Mesodermal cell (in vitro differentiated cells): ENCODE data around the gene MYOM3.

Experiments used
- H3K27ac ChIP-seq: 2 replicates; pipeline ENCODE4 v1.7.0; 2013; ENCODE audit warnings: mild to moderate bottlenecking, low read depth, low read length, moderate library complexity; ENCODE audit not compliant: severe bottlenecking
- H3K36me3 ChIP-seq: 2 replicates; pipeline ENCODE4 v1.7.1; 2013; ENCODE audit warnings: mild to moderate bottlenecking, low read length, moderate library complexity; ENCODE audit not compliant: control insufficient read depth, insufficient read depth
- H3K4me1 ChIP-seq: one replicate; pipeline ENCODE4 v1.7.1; 2013; ENCODE audit warnings: mild to moderate bottlenecking, low read length; ENCODE audit not compliant: insufficient read depth, control insufficient read depth, poor library complexity, severe bottlenecking
- H3K4me3 ChIP-seq: 2 replicates; pipeline ENCODE4 v1.7.0; 2013; ENCODE audit warnings: low read length, control low read depth, mild to moderate bottlenecking; ENCODE audit not compliant: insufficient read depth, poor library complexity, severe bottlenecking; ENCODE audit errors: extremely low read depth
- H3K9me3 ChIP-seq: 2 replicates; pipeline ENCODE4 v1.7.1; 2013; ENCODE audit warnings: mild to moderate bottlenecking, low read length, moderate library complexity; ENCODE audit not compliant: control insufficient read depth
- WGBS, 2 experiments: methylation state at CpG; one replicate each; pipeline ENCODE4 v1.1.5; 2013; ENCODE audit warnings: missing lambda C conversion rate in 2 of 2; ENCODE audit not compliant: insufficient coverage in 2 of 2; 5-methylcytosine and 5-hydroxymethylcytosine counted together

Gene MYOM3

GRCh38 chr1:24096009-24096738, 15.8 kb downstream of the MYOM3 start:
- H3K36me3 ChIP-seq: no peaks in the 10 kb centered on the region
- WGBS, 2 experiments: 91% methylated on average over 4 to 8 of the region's 8 CpGs

GRCh38 chr1:24095140-24095859, 16.6 kb downstream of the MYOM3 start:
- H3K4me3 ChIP-seq: no peak overlapping the region
- H3K36me3 ChIP-seq: no peaks in the 10 kb centered on the region
- H3K9me3 ChIP-seq: no peaks in the 10 kb centered on the region
- H3K4me1 ChIP-seq: no peaks in the 10 kb centered on the region
- WGBS, 2 experiments: 76 to 79% methylated on average over 10 of the region's 14 CpGs
- no peak overlapping the region for H3K27ac ChIP-seq

More at GRCh38 chr1:24096009-24096738, 15.8 kb downstream of the MYOM3 start:
- no peaks in the 10 kb centered on the region for H3K9me3 ChIP-seq
- H3K4me1 ChIP-seq: no peaks in the 10 kb centered on the region
- H3K27ac ChIP-seq: no peak overlapping the region
- no peak overlapping the region for H3K4me3 ChIP-seq

GRCh38 chr1:24094554-24094953, 17.4 kb downstream of the MYOM3 start:
- Histone ChIP-seq H3K4me1 (no peaks in the 10 kb centered on the region), H3K36me3 (no peaks in the 10 kb centered on the region), H3K9me3 (no peaks in the 10 kb centered on the region), H3K4me3 (no peak overlapping the region), H3K27ac (no peak overlapping the region)
- WGBS, 2 experiments: 86 to 95% methylated on average over 3 to 5 of the region's 5 CpGs

- 59 to 90% methylated on average over 7 to 9 of the region's 9 CpGs for WGBS, 2 experiments
- Histone ChIP-seq H3K27ac (no peak overlapping the region), H3K36me3 (no peaks in the 10 kb centered on the region), H3K4me3 (no peak overlapping the region), H3K9me3 (no peaks in the 10 kb centered on the region), H3K4me1 (no peaks in the 10 kb centered on the region)
Measured at GRCh38 chr1:24093732-24094131, 18.2 kb downstream of the MYOM3 start.

GRCh38 chr1:24092979-24093378, 19.0 kb downstream of the MYOM3 start:
- H3K4me1 ChIP-seq: no peaks in the 10 kb centered on the region
- H3K4me3 ChIP-seq: no peak overlapping the region
- WGBS, 2 experiments: 90 to 95% methylated on average over 4 to 9 of the region's 9 CpGs
- H3K27ac ChIP-seq: no peak overlapping the region
- no peaks in the 10 kb centered on the region for H3K36me3 ChIP-seq
- no peaks in the 10 kb centered on the region for H3K9me3 ChIP-seq

GRCh38 chr1:24091971-24092482, 19.9 kb downstream of the MYOM3 start:
- H3K27ac ChIP-seq: no peak overlapping the region
- no peak overlapping the region for H3K4me3 ChIP-seq
- no peaks in the 10 kb centered on the region for H3K4me1 ChIP-seq
- no peaks in the 10 kb centered on the region for H3K36me3 ChIP-seq
- 86 to 88% methylated on average over 7 to 12 of the region's 13 CpGs for WGBS, 2 experiments
- no peaks in the 10 kb centered on the region for H3K9me3 ChIP-seq

GRCh38 chr1:24090736-24091135, 21.2 kb downstream of the MYOM3 start:
- Histone ChIP-seq H3K36me3 (no peaks in the 10 kb centered on the region), H3K9me3 (no peaks in the 10 kb centered on the region), H3K4me1 (no peaks in the 10 kb centered on the region), H3K4me3 (no peak overlapping the region), H3K27ac (no peak overlapping the region)
- 92% methylated on average over 10 to 11 of the region's 11 CpGs for WGBS, 2 experiments

- 92 to 96% methylated on average over 12 to 14 of the region's 14 CpGs for WGBS, 2 experiments
- H3K27ac ChIP-seq: no peak overlapping the region
- H3K36me3 ChIP-seq: no peaks in the 10 kb centered on the region
- H3K4me1 ChIP-seq: no peaks in the 10 kb centered on the region
- H3K9me3 ChIP-seq: no peaks in the 10 kb centered on the region
- H3K4me3 ChIP-seq: no peak overlapping the region
Measured at GRCh38 chr1:24089743-24090555, 22.0 kb downstream of the MYOM3 start.

GRCh38 chr1:24089027-24089742, 22.8 kb downstream of the MYOM3 start:
- H3K4me1 ChIP-seq: no peaks in the 10 kb centered on the region
- H3K4me3 ChIP-seq: no peak overlapping the region
- H3K9me3 ChIP-seq: no peaks in the 10 kb centered on the region
- no peak overlapping the region for H3K27ac ChIP-seq
- whole genome bisulfite sequencing, 2 experiments: 79 to 98% methylated on average over 9 to 10 of the region's 14 CpGs
- H3K36me3 ChIP-seq: no peaks in the 10 kb centered on the region

- Histone ChIP-seq H3K4me1 (no peaks in the 10 kb centered on the region), H3K4me3 (no peak overlapping the region), H3K36me3 (no peaks in the 10 kb centered on the region), H3K27ac (no peak overlapping the region), H3K9me3 (no peaks in the 10 kb centered on the region)
- 93 to 95% methylated on average over 16 of the region's 16 CpGs for WGBS, 2 experiments
Measured at GRCh38 chr1:24086466-24086865, 25.5 kb downstream of the MYOM3 start.
